ENCODE results near the gene COMMD3. TPM values are rescaled to one million over a fixed set of nuclear protein-coding genes. Genes with fewer than 3 reads are reported as not detected.
A peak's percentile ranks its signal among the peaks of the same experiment; 100 is the strongest.

The COMMD3 gene
- total RNA-seq, 1 donor from 2014 or later: 36.5 TPM

GRCh38 chr10:22320591-22321155 lies 4.5 kb downstream of the COMMD3 start, which contains the start of gene BMI1:
Gene BMI1, plus strand, starts transcription at chr10:22321099. Its CDS starts 5,351 bp downstream, at chr10:22326450.
- ATAC-seq: peak; percentile 67

GRCh38 chr10:22321156-22321923 lies 5.2 kb downstream of the COMMD3 start:
- peak; percentile 60 for ATAC-seq

- ATAC-seq: no peak
Measured at GRCh38 chr10:22321924-22322640, 5.9 kb downstream of the COMMD3 start.

- no peak for ATAC-seq
Measured at GRCh38 chr10:22322641-22323160, 6.5 kb downstream of the COMMD3 start.

GRCh38 chr10:22323538-22324305 lies 7.5 kb downstream of the COMMD3 start:
- no peak for ATAC-seq

DNA sequence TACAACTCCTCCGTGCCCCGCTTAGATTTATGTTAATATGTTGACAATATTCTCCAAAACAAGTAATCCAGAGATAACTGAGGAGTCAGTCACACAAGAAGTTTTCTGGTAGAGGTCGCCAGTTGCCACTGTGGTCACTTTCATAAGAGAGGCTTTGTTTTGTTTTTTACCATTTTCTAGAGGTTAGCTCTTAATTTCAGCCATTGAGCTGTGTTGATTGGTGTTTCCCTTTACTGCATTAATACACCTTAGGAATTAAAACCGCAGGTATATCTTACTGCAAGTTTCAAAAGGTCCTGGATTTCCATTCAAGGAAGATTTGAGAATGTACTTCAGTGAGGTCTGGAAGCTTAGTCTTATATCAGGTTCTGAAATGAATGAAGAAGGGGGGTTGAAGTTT lies 8.2 kb downstream of the COMMD3 start:
- no peak for ATAC-seq

GRCh38 chr10:22324893-22325271 lies 8.7 kb downstream of the COMMD3 start:
- ATAC-seq: no peak

GRCh38 chr10:22325272-22326144 lies 9.3 kb downstream of the COMMD3 start:
- peak; percentile 40 for ATAC-seq

DNA sequence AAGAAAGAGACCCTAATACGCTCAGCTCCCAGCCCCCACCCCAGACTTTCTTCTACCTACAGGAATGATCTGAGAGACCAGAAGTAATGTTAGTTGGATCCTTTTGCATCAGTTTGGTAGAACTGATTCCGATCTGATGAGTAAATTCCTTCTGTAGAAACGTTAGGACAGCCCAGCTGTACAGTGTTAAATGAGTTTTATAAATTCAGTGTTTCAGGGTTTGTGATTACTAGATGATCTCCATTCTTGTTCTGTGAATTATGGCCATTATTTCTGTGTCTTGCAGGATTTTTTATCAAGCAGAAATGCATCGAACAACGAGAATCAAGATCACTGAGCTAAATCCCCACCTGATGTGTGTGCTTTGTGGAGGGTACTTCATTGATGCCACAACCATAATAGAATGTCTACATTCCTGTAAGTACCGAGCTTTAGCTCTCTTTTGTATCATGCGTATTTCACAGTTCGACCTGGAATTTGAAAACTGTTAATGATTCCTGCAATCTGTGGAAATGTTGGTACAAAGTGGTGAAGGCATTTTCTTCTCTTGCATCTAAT lies 10.0 kb downstream of the COMMD3 start:
- no peak for ATAC-seq

- no peak for ATAC-seq
Measured at GRCh38 chr10:22329150-22329549, 13.0 kb downstream of the COMMD3 start.

DNA sequence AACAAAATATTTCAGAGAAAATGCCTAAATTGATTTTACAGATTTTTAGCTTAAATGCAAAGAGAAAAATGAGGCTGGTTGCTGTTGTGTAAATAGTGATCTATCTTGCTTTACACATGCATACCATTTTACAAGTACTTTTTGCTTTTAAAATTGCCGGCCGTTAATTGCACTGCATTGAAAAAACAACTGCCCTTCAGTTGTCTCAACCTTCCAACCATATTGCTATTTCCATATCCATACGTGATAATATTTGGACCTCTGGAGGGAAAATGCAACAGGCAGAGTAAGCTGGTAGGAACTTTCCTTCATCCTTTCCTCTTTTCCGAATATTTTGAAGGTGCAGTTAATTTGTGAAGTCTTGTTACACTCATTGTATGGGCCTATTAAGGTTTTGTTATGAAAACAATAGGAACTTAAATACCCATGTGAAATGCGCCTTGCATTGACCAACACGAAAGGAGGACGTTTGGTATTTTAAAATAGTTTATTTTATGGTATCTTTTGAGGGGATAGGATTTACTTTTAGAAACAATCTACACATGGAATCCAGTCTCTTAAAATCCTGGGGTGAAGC lies 16.0 kb downstream of the COMMD3 start:
- ATAC-seq: no peak

GRCh38 chr10:22333167-22333974 lies 17.2 kb downstream of the COMMD3 start:
- ATAC-seq: no peak

DNA sequence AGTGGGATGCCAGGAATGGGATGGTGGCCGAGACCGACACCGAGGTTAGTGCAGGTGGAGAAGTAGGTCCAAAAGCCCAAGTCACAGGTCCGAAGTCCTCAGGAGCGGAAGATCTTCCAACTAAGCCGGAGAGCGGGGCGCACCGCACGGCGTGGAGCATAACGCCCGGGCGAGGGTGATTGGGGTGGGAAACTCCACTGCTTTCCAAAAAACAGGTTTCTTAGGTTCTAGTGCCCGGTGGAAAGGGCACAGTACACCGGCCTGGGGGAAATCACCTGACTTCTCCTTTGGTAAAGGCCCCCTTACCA lies 17.7 kb downstream of the COMMD3 start:
- ATAC-seq: no peak

DNA sequence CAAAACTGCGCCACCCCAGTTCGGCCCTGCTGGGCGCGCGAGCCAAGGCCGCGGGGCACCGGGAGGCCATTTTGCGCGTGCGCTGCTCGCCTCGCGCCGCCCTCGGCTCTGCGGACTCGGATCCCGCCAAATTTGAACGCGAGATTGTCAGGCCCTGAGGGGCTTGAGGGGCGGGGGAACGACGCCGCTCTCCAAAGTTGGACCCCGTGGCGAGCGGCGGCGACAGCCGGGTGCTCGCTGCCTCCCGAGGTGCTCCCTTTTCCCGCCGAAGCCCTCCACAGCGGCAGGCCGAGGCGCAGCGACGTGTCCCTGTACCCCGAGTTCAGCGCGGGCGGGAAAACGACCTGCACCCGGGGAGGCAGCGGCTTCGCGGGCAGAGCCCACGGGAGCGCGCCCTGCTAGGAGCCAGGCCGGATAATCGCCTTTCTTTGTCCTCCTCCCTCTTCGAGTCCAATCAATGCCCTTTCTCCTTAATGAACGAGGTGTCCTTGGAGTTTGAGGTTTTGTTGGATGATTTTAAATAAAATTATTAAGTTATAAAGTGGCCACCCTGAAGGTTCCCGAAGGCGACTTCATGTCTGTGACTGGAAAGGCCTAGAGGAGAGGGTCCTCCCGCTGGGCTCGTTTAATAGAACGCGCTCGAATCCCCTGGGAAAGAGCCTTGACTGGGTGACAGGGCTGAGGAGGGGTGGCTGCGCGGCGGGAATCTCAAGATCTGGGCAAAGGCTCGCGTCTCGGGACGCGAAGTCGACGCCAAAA lies 18.4 kb downstream of the COMMD3 start:
- peak; percentile 24 for ATAC-seq

- ATAC-seq: peak; percentile 71
Measured at GRCh38 chr10:22335173-22335933, 19.2 kb downstream of the COMMD3 start.

- ATAC-seq: no peak
Measured at GRCh38 chr10:22338185-22338900, 22.2 kb downstream of the COMMD3 start.

DNA sequence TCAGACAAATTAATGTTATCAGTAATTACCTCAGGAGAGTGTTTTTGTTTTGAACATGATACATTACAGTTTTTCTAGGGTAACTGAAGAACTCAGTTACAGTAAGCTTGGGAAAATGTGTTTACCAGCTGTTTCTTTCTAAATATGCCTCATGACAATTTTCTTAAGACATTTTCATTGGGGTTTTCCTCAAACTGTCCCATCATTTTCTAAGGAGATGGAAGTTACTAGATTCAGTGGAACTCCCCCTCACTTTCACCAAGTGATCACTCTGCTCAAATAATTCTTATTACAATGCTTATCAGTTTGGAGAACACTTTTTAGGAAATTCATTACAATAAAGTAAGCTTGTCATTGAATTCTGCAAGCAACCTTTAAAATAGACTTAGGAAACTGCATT lies 22.7 kb downstream of the COMMD3 start:
- ATAC-seq: no peak

- no peak for ATAC-seq
Measured at GRCh38 chr10:22339761-22340328, 23.7 kb downstream of the COMMD3 start.
